ENCODE measurements around the gene YKT6.

Gene YKT6

GRCh38 chr7:44240983-44241510 lies 40.3 kb downstream of the YKT6 start:
- Histone ChIP-seq H3K4me1 (ENCODE audit: control insufficient read depth in 1 of 2, insufficient read depth in 2 of 2, low read length in 2 of 2) (no peaks in the 10 kb centered on the region), H3K9me3 (ENCODE audit: control insufficient read depth in 1 of 2, low read length in 2 of 2) (no peaks in the 10 kb centered on the region), H3K36me3 (ENCODE audit: control insufficient read depth in 1 of 2, insufficient read depth in 2 of 2, low read length in 2 of 2) (no peaks in the 10 kb centered on the region), H3K27ac (ENCODE audit: low read length) (no peak overlapping the region), H3K4me3 (ENCODE audit: low read depth in 1 of 2, low read length in 2 of 2) (peak overlapping the region; percentile 21 to 38), H3K27me3 (ENCODE audit: low read depth, low read length) (no peaks in the 10 kb centered on the region)

- Histone ChIP-seq H3K27me3 (ENCODE audit: low read depth, low read length) (no peaks in the 10 kb centered on the region), H3K36me3 (ENCODE audit: control insufficient read depth in 1 of 2, insufficient read depth in 2 of 2, low read length in 2 of 2) (no peaks in the 10 kb centered on the region), H3K4me3 (ENCODE audit: low read depth in 1 of 2, low read length in 2 of 2) (no peak overlapping the region), H3K27ac (ENCODE audit: low read length) (no peak overlapping the region), H3K9me3 (ENCODE audit: control insufficient read depth in 1 of 2, low read length in 2 of 2) (no peaks in the 10 kb centered on the region), H3K4me1 (ENCODE audit: control insufficient read depth in 1 of 2, insufficient read depth in 2 of 2, low read length in 2 of 2) (no peaks in the 10 kb centered on the region)
Observed at GRCh38 chr7:44242091-44242490, 41.3 kb downstream of the YKT6 start.

GRCh38 chr7:44244282-44244681 lies 43.5 kb downstream of the YKT6 start:
- Histone ChIP-seq H3K4me3 (ENCODE audit: low read depth in 1 of 2, low read length in 2 of 2) (no peak overlapping the region), H3K4me1 (ENCODE audit: control insufficient read depth in 1 of 2, insufficient read depth in 2 of 2, low read length in 2 of 2) (no peaks in the 10 kb centered on the region), H3K9me3 (ENCODE audit: control insufficient read depth in 1 of 2, low read length in 2 of 2) (no peaks in the 10 kb centered on the region), H3K36me3 (ENCODE audit: control insufficient read depth in 1 of 2, insufficient read depth in 2 of 2, low read length in 2 of 2) (no peaks in the 10 kb centered on the region), H3K27ac (ENCODE audit: low read length) (no peak overlapping the region), H3K27me3 (ENCODE audit: low read depth, low read length) (no peaks in the 10 kb centered on the region)

GRCh38 chr7:44246396-44247113 lies 45.8 kb downstream of the YKT6 start:
- no peaks in the 10 kb centered on the region for H3K27me3 ChIP-seq (ENCODE audit: low read depth, low read length)
- H3K9me3 ChIP-seq (ENCODE audit: control insufficient read depth in 1 of 2, low read length in 2 of 2) = no peaks in the 10 kb centered on the region
- H3K4me1 ChIP-seq (ENCODE audit: control insufficient read depth in 1 of 2, insufficient read depth in 2 of 2, low read length in 2 of 2) = no peaks in the 10 kb centered on the region
- H3K36me3 ChIP-seq (ENCODE audit: control insufficient read depth in 1 of 2, insufficient read depth in 2 of 2, low read length in 2 of 2) = no peaks in the 10 kb centered on the region
- H3K4me3 ChIP-seq (ENCODE audit: low read depth in 1 of 2, low read length in 2 of 2) = no peak overlapping the region
- H3K27ac ChIP-seq (ENCODE audit: low read length) = no peak overlapping the region

- no peaks in the 10 kb centered on the region for H3K4me1 ChIP-seq (ENCODE audit: control insufficient read depth in 1 of 2, insufficient read depth in 2 of 2, low read length in 2 of 2)
- H3K27ac ChIP-seq (ENCODE audit: low read length) = no peak overlapping the region
- H3K36me3 ChIP-seq (ENCODE audit: control insufficient read depth in 1 of 2, insufficient read depth in 2 of 2, low read length in 2 of 2) = no peaks in the 10 kb centered on the region
- no peaks in the 10 kb centered on the region for H3K9me3 ChIP-seq (ENCODE audit: control insufficient read depth in 1 of 2, low read length in 2 of 2)
- H3K4me3 ChIP-seq (ENCODE audit: low read depth in 1 of 2, low read length in 2 of 2) = no peak overlapping the region
- no peaks in the 10 kb centered on the region for H3K27me3 ChIP-seq (ENCODE audit: low read depth, low read length)
Observed at GRCh38 chr7:44247868-44248651, 47.3 kb downstream of the YKT6 start.

- Histone ChIP-seq H3K9me3 (ENCODE audit: control insufficient read depth in 1 of 2, low read length in 2 of 2) (no peaks in the 10 kb centered on the region), H3K27me3 (ENCODE audit: low read depth, low read length) (no peaks in the 10 kb centered on the region), H3K36me3 (ENCODE audit: control insufficient read depth in 1 of 2, insufficient read depth in 2 of 2, low read length in 2 of 2) (no peaks in the 10 kb centered on the region), H3K4me1 (ENCODE audit: control insufficient read depth in 1 of 2, insufficient read depth in 2 of 2, low read length in 2 of 2) (no peaks in the 10 kb centered on the region), H3K4me3 (ENCODE audit: low read depth in 1 of 2, low read length in 2 of 2) (no peak overlapping the region), H3K27ac (ENCODE audit: low read length) (no peak overlapping the region)
Observed at GRCh38 chr7:44249639-44250234, 49.0 kb downstream of the YKT6 start.

GRCh38 chr7:44251269-44251668 lies 50.5 kb downstream of the YKT6 start:
- no peaks in the 10 kb centered on the region for H3K27me3 ChIP-seq (ENCODE audit: low read depth, low read length)
- no peaks in the 10 kb centered on the region for H3K36me3 ChIP-seq (ENCODE audit: control insufficient read depth in 1 of 2, insufficient read depth in 2 of 2, low read length in 2 of 2)
- no peaks in the 10 kb centered on the region for H3K9me3 ChIP-seq (ENCODE audit: control insufficient read depth in 1 of 2, low read length in 2 of 2)
- H3K27ac ChIP-seq (ENCODE audit: low read length) = no peak overlapping the region
- H3K4me3 ChIP-seq (ENCODE audit: low read depth in 1 of 2, low read length in 2 of 2) = no peak overlapping the region
- no peaks in the 10 kb centered on the region for H3K4me1 ChIP-seq (ENCODE audit: control insufficient read depth in 1 of 2, insufficient read depth in 2 of 2, low read length in 2 of 2)

- Histone ChIP-seq H3K4me3 (ENCODE audit: low read depth in 1 of 2, low read length in 2 of 2) (no peak overlapping the region), H3K27ac (ENCODE audit: low read length) (no peak overlapping the region), H3K27me3 (ENCODE audit: low read depth, low read length) (no peaks in the 10 kb centered on the region), H3K36me3 (ENCODE audit: control insufficient read depth in 1 of 2, insufficient read depth in 2 of 2, low read length in 2 of 2) (no peaks in the 10 kb centered on the region), H3K9me3 (ENCODE audit: control insufficient read depth in 1 of 2, low read length in 2 of 2) (no peaks in the 10 kb centered on the region), H3K4me1 (ENCODE audit: control insufficient read depth in 1 of 2, insufficient read depth in 2 of 2, low read length in 2 of 2) (no peaks in the 10 kb centered on the region)
Observed at GRCh38 chr7:44251881-44252280, 51.1 kb downstream of the YKT6 start.

- H3K4me3 ChIP-seq (ENCODE audit: low read depth in 1 of 2, low read length in 2 of 2) = no peak overlapping the region
- peaks cover 12 to 28% of the 10 kb centered on the region in 2 donors for H3K4me1 ChIP-seq (ENCODE audit: control insufficient read depth in 1 of 2, insufficient read depth in 2 of 2, low read length in 2 of 2)
- H3K27ac ChIP-seq (ENCODE audit: low read length) = no peak overlapping the region
Observed at GRCh38 chr7:44256459-44256858, 55.7 kb downstream of the YKT6 start.

GRCh38 chr7:44257213-44257612 lies 56.4 kb downstream of the YKT6 start:
- Histone ChIP-seq H3K27me3 (ENCODE audit: low read depth, low read length) (no peaks in the 10 kb centered on the region), H3K4me3 (ENCODE audit: low read depth in 1 of 2, low read length in 2 of 2) (no peak overlapping the region), H3K27ac (ENCODE audit: low read length) (peak overlapping the region; percentile 7), H3K36me3 (ENCODE audit: control insufficient read depth in 1 of 2, insufficient read depth in 2 of 2, low read length in 2 of 2) (no peaks in the 10 kb centered on the region), H3K4me1 (ENCODE audit: control insufficient read depth in 1 of 2, insufficient read depth in 2 of 2, low read length in 2 of 2) (peaks cover 12 to 28% of the 10 kb centered on the region in 2 donors), H3K9me3 (ENCODE audit: control insufficient read depth in 1 of 2, low read length in 2 of 2) (no peaks in the 10 kb centered on the region)

More at GRCh38 chr7:44256459-44256858, 55.7 kb downstream of the YKT6 start:
- H3K27me3 ChIP-seq (ENCODE audit: low read depth, low read length) = no peaks in the 10 kb centered on the region
- no peaks in the 10 kb centered on the region for H3K36me3 ChIP-seq (ENCODE audit: control insufficient read depth in 1 of 2, insufficient read depth in 2 of 2, low read length in 2 of 2)
- no peaks in the 10 kb centered on the region for H3K9me3 ChIP-seq (ENCODE audit: control insufficient read depth in 1 of 2, low read length in 2 of 2)
